GM10248 (cell line): ENCODE results near the gene B4GALT6.

ENCODE experiments used
- CTCF ChIA-PET: fragments of 300-600 bp; sonication (Branson Sonifier 250); formaldehyde crosslinking; extraction: SDS; loops from one replicate; lab custom pipeline; 2021; ENCODE audit warnings: antibody characterized with exemption; lab: Yijun Ruan, JAX
- POLR2A ChIA-PET: fragments of 350-650 bp; sonication (Branson Sonifier 250); formaldehyde crosslinking; extraction: SDS; loops from one replicate; lab custom pipeline; 2020; ENCODE audit warnings: antibody characterized with exemption; lab: Yijun Ruan, JAX
- DNase-seq: peaks from one replicate; pipeline ENCODE4 v3.0.0; 2012; ENCODE audit errors: extremely low spot score
- TF ChIP-seq, protein P1 (sequence below): IDR thresholded peaks from 2 replicates; pipeline ENCODE4 v1.5.1; 2012; ENCODE audit warnings: mild to moderate bottlenecking, low read depth; ENCODE audit errors: extremely low read depth, missing control alignments, control extremely low read depth

Gene B4GALT6

DNA sequence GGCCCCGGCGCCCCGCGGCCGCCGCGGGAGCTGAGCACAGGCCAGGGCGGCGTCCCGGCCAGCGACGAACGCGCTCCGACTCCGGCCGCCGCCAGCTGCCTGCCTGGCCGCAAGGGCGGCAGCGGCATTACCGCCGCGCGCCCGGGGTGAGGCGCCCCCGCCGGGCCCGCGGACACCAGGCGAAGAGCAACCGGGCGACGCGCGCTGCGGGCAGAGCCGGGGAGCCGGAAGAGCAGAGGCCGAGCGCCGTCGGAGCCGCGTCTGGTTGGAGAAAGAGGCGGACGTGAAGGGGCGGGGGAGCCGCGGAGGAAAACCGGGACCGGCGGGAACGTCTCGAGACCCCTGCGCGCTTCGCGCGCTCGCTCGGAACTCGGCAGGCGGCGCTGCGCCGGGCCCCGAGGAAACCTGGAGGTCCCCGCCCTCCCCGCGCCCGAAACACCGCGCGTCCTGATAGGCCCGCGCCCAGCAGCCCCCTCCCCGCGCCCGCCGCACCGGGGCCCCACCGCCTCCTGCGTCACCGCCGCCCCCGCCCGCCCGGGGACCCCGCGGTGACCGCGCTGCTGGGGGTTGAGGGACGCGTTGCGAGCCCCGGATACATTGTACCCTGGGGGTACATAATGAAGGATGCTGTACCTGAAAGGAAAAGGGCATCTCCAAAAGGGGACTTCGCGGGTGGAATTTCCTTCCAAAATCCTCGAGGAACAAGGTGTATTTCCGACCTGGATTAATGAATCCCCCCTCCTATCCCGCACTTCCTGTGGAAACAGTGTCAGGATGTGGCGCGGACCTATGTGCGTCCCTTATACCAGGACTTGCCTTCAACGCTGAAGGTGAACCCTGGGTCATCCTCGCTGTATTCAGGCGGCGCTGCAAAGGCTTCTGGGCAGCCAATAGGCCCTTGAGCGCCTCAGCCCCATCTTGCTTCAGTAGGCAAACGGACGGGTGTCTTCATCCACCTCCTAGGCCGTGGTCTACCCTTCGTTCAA is 1.0 kb upstream of the B4GALT6 start:
- ChIA-PET POLR2A (interaction anchor here (0.6 kb wide), 1 partner anchor 21 kb away, joined by 3 read pairs; no protein-coding TSS in a partner anchor), CTCF (interaction anchor here (0.8 to 2.9 kb wide), 13 partner anchors 8 to 258 kb away, joined by 3 to 8 read pairs (median 4); partner anchors contain the start of gene TRAPPC8)
- TF ChIP-seq, protein P1, sequence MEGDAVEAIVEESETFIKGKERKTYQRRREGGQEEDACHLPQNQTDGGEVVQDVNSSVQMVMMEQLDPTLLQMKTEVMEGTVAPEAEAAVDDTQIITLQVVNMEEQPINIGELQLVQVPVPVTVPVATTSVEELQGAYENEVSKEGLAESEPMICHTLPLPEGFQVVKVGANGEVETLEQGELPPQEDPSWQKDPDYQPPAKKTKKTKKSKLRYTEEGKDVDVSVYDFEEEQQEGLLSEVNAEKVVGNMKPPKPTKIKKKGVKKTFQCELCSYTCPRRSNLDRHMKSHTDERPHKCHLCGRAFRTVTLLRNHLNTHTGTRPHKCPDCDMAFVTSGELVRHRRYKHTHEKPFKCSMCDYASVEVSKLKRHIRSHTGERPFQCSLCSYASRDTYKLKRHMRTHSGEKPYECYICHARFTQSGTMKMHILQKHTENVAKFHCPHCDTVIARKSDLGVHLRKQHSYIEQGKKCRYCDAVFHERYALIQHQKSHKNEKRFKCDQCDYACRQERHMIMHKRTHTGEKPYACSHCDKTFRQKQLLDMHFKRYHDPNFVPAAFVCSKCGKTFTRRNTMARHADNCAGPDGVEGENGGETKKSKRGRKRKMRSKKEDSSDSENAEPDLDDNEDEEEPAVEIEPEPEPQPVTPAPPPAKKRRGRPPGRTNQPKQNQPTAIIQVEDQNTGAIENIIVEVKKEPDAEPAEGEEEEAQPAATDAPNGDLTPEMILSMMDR, result peak; percentile 55
- DNase-seq, result peak; percentile 89

DNA sequence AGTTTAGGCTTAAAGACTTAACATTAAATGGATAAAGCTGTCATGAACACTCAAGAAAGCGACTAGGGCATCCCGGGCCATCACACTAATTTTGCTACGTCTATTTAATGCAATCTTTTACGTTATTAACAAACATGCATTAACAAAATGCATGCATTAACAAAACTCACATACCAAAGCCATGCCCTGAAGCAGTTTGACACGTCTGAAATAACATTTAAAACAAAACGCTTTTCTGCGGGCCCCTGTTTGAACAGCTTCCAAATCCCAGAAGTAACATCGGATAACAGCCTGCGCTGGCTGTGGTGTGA is 458 bp downstream of the B4GALT6 start:
- no peak for DNase-seq
- POLR2A ChIA-PET, result interaction anchor here (0.6 kb wide), 1 partner anchor 191 kb away, joined by 5 read pairs; no protein-coding TSS in a partner anchor
- TF ChIP-seq, protein P1, result no peak
- CTCF ChIA-PET, result interaction anchor here (1.5 to 5.8 kb wide), 4 partner anchors 18 to 128 kb away, joined by 5 to 33 read pairs (median 6); no protein-coding TSS in a partner anchor

DNA sequence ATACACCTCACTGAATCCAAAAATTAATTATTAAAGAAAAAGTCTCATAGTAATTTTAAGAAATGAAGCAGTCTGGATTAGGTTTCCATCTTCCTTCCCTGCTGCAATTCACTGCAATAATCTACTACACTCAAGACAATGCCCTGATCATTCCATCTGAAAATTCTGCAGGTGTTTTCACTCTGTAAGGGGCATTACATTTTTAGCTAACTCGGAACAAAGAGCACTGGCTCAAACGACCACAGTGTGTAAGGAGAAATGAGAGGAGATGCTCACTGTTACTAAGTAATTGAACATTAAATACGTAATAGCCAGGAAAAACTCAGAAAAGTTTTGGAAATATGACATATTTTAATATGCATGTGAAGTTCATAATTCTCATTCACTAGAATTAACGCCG is 1.3 kb downstream of the B4GALT6 start:
- CTCF ChIA-PET, result interaction anchor here (1.5 to 7.0 kb wide), 4 partner anchors 17 to 127 kb away, joined by 5 to 60 read pairs (median 20); no protein-coding TSS in a partner anchor
- TF ChIP-seq, protein P1, result no peak
- POLR2A ChIA-PET, result no interaction called here
- DNase-seq, result no peak

DNA sequence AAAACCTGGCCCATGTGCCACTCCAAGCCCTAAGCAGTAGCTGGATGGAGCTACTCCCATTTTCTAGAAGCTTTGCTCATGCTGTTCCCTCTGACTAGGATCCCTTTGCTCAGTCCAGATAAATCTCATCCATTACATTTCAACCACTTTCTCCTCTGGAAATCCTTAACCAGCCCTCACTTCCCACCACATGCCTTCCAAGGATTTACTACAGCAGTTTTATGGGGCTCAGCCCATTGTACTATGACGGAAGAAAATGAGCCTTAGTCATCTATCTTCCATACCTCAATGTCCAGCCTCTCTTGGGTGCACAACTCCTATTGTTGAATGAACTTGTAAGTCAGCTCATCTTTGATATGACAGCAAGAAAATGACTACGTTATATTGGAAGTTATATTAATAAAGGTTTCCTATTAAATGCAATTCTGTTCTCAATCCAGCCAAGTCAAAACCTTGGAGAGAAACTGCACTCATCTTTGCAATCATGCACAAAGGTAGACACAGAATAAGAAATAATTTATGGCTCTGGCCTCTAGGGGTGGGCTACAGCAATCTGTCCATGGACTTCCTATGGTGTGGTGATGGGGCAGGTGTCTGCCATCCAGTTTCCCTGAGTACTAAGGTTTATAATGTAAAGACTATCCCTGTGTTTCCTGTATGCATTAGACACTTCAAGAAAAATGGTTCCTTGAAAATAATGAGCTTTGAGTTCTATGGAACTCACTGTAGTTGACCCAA is 3.4 kb downstream of the B4GALT6 start:
- DNase-seq, result peak; percentile 24
- ChIA-PET POLR2A (no interaction called here), CTCF (interaction anchor here (0.6 to 7.0 kb wide), 24 partner anchors 9 to 148 kb away, joined by 3 to 60 read pairs (median 4); no protein-coding TSS in a partner anchor)
- TF ChIP-seq, protein P1, result peak; percentile 37

DNA sequence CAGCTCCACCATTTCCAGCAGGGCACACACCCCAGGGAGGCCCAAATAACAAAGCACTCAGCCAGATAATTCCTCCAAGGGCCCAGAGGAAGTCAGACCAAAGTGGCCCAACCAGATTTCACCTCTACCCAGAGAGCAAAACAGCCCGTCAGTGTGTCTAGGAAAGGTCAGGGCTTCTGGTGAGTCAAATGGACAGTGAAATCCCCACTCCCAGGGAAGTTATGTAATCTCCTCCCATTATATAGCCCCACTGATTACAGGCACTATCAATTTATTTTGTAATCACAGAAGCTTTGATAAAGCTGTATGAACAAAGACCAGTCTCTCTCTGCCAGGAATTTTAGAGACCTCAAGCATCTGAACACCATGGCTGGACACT is 4.0 kb downstream of the B4GALT6 start:
- DNase-seq, result no peak
- ChIA-PET POLR2A (no interaction called here), CTCF (interaction anchor here (0.6 to 7.0 kb wide), 25 partner anchors 8 to 134 kb away, joined by 3 to 60 read pairs (median 5); no protein-coding TSS in a partner anchor)
- TF ChIP-seq, protein P1, result no peak
